Activated T-cell treated with anti-CD3 and anti-CD28 coated beads, Interleukin-2, amount 50 U/mL, for 48 hours (primary cell): ENCODE measurements around the gene HOXC5.
A peak's percentile ranks its signal among the peaks of the same experiment; 100 is the strongest.

Experiments used
- DNase-seq, 2 experiments: peaks; one replicate each; pipeline ENCODE4 v3.0.0-alpha.2; 2020

The HOXC5 gene

DNA sequence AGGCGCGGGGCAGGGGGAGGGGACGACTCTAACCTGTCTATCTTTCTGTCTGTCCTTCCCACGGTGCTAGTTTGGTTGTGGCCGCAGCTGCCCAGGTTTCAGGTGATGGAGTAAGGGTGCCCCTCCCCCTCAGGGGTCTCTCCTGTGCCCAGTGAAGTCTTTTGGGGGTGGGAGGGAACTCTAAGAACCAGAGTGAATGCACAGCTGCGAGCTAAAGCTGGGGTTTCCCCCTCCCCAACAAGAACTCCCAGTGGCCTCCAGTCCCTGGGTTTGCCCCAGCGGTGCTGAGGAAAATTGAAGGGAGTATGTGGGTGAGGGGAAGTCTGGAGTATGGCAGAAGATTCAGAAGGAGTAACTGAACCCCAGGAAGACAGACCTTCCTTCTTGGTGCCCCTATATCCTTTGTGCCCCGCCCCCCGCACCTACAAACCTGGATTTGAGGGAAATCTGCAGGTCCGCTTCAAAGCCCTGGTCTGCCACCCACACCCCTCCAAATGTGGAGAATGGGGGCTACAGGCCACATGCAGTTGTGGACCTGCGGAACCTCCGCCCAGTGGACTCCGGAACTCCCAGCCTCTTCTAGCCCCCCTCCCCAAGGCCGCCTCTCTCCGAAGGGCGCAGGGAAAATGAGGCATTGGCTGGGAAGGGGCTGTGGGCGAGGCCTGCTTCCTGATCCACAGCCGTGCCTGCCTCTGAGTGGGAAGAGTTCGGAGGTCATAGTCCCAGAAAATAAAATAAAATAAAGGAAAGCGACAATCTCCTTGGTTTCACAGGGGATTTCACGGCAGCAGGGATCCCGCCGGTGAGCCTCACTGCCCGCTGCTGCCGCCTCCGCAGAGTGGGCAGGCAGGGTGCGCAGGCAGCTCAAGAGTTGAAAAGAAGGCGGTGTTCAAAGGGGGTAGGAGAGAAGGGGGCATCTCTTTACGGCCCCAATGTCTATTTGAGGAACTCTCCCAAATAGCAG lies 36.3 kb upstream of the HOXC5 start:
- no peak for DNase-seq

DNA sequence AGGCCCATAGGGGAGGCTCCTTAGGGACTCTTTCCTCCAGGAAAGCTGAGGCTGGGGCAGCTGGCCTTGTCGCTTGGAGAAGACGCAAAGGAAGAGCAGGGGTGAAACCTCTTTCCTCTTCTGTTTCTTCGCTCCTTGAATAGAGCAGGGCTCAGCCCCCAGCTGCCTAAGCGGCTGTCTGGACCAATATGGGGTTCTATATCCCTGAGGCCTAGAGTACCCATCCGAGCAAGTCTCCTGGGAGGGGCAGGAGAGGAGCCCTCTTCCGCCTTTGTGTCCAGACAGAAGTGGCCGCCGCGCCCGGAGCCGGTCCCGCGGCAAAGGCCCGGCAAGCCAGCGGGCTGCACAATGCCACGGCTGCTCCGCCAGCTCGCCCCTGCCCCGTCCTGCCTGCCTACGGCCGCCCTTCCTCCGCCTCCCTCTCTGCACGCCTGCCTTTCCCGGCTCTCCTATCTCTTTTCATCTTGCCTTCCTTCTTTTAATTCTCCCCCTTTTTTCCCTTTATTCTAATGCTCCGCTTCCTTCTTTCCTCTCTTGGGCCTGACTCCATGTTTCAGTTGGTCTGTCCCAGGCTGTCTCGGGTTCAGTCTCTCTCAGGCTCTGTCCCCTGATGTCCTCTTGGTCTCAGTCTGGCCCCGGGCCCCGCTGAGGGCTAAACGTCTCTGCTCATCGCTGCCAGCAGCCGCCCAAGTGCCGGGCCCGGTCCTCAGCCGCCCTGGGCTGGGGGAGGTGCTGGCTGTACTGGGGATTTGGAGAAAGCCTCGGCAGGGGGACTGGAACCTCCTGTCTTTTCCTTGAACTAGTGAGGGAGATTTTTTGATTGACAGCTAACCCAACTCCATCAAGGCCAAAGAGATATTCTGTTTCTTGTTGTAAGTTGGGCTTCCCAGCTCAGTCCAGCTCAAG lies 35.4 kb upstream of the HOXC5 start:
- no peak for DNase-seq

DNA sequence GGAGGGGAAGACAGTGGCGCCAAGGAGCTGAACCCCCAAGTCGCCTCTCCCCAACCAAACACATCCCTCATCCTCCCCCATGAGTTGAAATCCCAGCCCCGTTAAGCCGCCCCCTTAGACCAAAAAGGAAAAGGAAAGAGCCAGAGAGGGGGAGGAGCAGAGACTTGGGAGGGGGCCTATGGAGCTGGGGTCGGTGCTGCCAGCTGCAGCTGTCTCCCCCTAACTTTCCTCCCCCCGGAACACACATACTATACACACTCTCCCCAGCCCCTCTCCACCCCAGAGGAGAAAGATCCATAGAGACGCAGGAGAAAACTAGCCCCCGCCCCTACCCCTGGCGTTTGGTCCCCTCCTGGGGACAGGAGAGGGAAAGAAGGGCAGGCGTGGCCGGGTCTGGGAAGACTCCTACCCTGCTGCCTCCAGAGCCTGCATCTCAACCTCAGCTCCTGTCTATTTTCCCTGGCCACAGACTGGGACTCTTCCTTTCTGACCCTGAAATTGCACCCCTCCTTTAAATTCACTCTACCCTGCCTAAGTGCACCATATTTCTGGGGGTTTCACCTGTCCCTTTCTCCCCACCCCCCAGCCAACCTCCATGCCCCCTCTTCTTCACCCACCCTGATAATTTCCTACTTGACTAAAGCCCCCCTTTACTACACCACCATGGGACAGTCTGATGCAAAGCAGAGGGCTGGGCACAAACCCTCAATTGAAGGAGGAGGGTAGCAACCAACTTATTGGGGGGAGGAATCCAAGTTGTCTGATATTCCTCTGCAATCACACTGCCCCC lies 34.5 kb upstream of the HOXC5 start:
- DNase-seq = no peak

DNA sequence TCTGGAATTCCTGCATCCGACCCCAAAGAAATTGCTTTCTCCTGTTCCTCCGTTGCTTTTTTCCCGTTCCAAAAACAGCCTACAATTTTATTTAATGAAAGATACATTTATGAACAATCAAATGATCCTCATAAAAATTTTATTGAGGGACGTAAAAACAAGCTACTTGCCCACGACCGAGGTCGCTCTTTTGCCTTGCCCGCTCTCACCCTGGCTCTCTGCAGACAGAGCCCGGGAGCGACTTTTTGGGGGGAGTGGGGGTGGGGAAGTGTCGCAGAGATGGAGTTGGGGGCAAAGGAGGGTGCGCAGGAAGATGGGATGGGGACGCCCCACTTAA lies 34.0 kb upstream of the HOXC5 start:
- no peak for DNase-seq

DNA sequence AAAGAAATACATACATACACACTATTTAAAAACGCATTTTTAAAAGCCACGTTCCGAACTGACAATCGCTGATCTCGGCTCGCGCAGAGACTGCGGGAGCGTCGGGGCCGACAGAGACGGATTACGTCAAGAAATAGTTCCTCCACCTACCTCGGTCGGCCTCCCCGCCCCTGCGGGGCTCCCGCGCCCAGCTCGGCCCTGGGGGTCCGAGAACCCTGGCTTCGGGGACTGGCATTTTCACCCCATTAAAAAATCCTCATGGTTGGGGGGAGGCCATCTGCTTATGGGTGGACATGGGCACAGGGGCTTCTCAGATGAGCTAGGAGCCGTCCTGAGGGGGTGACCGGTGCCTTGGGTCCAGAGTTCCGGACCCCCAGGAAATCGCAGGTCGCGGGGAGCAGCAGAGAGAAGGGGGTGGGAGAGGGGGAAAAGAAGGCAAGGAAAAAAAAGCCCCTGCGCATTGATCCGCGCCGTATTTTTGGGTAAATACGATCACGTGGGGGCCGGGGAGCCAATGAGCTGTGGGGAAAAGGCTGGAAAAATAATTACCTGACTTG lies 33.2 kb upstream of the HOXC5 start:
- no peak for DNase-seq

DNA sequence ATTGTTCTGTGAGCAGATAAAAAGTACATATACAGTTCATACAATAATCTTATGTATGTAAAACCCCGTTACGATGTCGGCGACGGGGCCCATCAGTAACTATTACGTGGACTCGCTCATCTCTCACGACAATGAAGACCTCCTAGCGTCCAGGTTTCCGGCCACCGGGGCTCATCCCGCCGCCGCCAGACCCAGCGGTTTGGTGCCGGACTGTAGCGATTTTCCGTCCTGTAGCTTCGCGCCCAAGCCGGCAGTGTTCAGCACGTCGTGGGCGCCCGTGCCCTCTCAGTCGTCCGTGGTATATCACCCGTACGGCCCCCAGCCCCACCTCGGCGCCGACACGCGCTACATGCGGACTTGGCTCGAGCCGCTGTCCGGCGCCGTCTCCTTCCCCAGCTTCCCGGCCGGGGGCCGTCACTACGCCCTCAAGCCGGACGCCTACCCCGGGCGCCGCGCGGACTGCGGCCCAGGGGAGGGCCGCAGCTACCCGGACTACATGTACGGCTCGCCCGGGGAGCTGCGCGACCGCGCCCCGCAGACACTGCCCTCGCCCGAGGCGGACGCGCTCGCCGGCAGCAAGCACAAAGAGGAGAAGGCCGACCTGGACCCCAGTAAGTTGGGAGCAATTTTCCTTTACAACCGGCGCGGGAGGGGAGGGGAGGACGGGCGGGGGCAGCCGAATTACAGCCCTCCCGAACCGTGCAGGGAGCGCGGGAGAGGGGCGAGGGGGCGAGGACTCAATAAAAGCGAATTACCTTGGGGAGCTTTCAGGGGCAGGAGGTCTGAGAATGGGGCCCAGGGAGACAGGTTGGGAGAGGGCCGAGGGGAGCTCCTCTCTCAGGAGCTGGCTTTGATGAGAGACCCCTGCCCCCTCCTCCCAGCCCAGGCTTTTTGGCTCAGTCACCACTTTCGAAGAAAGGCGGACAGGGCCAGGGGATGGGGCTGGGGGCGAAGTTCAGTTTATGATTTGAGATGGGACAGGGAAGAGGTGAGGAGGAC lies 32.4 kb upstream of the HOXC5 start, which contains the start of gene HOXC9:
Gene HOXC9 (plus strand): TSS at position 46 of the 999 bp plus-strand sequence. CDS start 28 bp downstream, at position 74.
- no peak for DNase-seq

DNA sequence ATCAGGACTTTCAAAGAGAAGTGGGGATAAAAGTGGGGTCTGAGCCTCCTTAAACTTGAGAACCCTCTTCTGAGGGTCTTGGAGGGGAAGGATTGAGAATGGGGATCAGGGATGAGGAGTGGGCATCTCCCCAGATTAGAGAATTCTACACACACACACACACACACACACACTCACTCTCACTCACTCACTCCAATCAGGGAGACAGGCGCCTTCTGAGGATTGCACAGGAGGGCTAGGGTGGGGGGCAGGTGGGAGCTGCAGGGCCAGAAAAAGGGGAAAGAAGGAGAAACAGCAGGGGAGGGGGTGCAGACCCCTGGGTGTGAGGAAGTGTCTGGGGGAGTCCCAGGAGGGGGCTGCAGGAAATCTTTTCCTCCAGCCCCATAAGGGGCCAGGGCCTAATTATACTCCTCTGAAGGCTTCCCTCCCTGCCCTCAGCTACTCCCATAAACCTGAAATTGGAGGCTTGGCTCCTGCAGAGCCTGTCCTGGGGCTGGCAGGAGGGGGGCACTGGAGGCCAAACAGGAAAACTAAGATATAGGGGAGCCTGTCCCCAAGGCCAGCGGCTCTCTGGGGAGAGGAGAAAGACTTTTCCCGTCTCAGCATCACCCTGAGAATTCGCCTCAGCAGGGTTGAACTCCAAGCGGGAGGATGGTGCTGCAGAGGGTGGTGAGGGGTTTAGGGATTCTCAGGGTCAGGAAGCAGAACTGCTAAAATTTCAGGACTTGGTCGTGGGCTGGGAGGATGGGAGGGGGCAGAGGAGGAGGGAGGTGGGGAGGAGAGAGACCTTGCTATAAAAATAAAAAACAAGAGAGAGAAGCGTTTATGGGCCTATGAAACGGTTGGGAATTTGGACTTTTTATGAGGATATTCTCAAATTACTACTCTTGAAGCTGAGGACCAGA lies 31.3 kb upstream of the HOXC5 start:
- DNase-seq = no peak

DNA sequence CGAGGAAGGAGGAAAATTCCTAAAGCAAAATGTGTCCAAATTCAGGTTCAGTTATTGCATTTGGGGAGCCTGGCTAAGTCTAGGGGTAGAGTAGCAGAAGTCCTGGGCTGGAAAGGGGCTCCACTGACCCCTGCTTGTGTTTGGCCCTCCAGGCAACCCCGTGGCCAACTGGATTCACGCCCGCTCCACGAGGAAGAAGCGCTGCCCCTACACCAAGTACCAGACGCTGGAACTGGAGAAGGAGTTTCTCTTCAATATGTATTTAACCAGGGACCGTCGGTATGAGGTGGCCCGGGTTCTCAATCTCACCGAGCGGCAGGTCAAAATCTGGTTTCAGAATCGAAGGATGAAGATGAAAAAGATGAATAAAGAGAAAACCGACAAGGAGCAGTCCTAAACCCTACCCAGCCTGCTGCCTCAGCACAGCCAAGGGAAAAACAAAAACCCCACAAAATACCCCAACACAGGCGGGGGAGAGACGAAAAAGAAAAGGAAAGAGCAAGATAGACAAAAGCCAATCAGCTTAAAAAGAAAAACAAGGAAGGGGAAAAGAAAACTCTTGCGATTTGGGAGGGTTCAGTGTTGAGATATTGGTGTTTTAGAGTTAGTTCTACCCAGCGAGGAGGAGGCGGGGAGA lies 30.5 kb upstream of the HOXC5 start:
- DNase-seq = no peak

DNA sequence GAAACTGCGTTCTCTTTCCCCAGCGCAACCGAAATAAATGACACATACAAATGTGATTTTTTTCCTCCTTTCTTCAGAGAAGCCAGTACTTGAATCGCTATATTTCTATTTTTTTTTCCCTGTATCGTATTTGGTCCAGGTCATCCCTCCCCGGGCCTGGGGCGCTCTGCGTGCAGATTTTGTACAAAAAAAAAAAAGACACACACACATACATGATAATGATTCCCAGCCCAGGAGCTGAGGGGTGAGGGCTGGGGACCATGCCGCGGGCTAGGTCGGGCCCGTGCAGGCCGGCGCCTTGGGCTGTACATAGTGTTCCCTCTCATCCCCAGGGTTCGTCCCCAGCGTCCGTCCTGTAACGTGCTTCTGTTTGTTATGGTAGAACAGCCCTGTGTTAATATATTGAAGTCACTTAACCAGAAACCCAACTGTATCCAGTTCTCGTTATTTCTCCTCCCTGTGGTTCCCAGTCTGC lies 29.9 kb upstream of the HOXC5 start:
- DNase-seq = no peak

DNA sequence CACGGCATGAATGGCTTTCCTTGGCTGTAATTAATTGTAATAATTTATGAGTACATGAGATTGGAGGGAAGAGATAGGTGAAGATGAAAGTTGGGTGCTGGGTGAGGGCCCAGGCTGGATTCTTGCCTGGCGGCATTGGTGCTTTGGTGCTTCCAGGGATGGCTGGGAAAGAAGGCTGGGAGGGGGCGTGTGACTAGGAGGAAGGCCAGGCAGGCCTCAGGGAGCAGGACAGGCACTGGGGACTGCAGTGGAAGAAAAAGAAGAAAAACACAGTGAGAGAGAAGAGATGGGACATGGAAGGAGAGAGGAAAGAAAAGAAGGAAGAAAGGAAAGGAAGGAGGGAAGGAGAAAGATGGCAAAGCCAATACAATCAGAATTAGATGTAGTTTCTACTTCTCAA lies 29.2 kb upstream of the HOXC5 start:
- no peak for DNase-seq

DNA sequence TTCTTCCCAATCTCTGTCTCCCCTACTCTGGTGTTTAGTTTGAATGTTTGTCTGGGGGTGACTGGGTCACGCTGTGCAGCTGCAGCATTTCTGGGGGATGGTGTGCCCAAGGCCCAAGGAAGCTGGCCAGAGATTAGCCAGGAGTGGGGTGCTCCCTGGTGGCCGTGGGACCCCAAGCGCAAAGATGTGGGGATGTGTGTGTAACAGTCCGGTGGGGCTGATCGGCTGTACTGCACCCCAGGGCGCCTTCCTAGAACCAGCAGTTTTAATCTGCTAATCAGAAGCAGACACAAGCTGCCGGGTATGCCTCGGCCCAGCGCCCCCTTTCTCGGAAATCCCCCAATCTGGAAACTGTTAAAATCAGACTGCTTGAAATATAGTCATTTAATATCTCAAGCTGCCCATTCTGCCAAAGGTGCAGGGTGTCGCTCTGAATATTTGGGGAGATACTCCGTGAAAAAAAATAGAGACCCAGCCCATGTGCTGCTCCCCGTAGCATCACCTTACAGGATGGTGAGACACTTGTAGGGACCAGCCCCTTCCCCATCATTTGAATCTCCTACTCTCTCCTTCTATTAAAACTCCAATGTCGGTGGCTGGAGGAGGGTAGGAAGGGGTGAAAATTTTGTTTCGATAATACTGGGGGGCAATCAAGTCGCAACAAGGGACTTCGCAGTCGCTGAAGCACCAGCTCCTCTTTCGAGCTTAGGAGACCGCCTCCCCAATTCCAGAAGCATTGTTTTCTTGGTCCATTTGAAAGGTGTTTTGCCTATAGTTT lies 28.6 kb upstream of the HOXC5 start:
- no peak for DNase-seq

DNA sequence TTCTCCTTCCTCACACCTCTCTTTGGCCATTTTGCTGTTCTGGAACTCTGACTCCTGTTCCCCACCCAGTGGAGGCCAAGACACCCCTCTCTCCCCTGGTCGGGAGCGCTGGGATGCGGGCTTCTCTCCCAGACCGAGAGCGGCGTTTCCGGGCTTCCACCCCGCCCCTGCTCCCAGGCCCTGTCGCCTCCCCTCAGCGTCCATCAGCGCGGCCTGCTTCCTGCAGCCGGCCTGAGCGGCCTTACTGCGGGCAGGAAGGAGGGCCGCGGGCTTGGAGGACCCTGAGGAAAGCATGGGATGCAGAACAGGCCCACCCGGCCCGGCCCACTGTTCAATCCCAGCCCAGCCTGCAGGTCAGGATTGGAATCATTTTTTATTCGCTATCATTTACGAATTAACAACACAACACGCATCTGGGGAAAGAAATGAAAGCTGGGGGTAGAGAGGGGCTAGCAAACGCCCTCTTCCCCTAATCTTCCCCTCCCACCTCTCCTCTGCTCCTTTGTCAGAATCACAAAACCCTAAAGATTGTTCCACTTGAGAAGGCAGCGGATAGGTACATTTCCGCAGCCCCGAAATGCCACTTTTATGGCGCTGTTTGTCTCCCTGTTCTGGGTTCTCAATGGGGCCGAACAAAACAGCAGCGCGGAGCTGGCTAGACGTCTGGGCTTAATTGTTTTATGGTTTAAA lies 27.9 kb upstream of the HOXC5 start:
- no peak for DNase-seq

DNA sequence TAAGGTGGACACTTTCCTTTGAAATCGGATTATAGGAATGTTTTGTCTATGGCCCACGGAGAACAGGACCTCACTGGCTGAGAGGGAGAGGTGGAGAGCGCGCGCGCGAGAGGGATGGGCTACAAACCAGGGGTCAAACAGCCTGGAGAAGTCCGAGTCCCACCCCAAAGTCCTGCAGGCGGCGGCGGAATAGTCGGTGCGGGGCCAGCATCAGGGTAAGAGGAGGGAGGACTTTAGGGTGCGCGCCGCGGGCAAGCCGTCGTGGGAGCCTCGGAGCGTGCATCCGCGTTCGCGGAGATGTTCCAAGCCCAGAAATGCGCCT lies 27.4 kb upstream of the HOXC5 start:
- DNase-seq = no peak

DNA sequence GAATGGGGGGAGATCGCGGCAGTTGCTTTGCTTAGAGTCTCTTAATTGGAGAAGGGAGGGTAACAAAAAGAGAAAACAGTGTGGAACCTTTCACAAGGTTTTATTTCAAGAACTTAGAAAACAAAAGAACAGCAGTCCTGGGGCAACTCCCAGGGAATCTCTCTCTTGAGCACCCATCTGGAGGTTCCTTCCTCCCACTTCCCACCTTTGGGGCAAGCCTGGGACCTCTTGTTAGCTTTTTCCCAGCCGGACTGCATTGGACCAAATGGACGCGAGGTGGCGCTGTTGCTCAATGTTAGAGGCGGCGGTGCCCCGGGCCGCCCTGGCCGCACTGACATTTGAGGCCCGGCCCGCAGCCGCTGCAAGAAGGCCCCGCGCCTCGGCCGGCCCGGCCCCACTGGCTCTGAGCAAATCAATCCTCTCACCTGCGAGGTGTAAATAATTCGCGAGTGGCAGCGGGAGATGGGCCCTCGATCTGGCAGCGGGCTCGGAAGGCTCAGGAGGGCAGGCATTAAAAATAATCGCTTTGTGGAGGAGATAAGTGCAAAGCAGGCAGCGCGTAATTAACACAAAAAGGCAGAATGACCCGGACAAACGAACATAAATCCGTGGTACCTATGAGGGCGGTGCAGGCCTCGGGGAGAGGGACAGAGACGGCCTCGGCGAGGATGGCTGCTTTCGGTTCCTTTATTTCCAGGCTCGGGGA lies 26.8 kb upstream of the HOXC5 start:
- DNase-seq = peak; percentile 91 to 92

DNA sequence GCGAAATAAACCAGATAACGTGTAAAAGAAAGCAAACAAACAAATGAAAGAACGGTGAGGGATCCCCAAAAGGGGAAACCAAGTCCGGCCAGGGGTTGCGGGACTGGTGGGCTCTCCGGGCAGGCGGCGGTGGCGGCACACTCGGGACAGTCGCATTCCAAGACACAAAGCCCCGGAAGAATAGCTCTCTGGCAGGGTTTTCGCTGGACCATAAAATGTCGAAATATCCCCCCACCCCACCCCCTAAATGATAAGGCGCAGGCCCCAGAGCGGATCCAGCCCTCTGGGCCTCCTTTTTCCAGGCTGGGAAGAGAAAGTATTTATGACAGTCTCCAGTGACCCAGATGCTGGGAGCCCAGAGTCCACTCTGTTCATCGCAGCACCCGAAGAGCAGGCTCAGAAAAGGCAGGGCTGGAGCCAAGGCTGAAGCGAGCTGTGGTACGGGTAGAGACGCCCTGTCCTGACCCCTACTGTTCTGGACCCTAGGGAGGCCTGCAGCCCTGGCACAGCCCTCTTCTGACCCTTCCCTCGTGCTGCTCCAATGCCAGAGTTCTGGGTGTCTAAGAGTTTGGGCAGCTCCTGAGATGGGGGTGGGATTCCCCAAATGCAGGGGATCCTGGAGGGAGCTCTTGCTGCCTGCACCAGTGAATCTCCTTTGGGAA lies 26.2 kb upstream of the HOXC5 start:
- no peak for DNase-seq

DNA sequence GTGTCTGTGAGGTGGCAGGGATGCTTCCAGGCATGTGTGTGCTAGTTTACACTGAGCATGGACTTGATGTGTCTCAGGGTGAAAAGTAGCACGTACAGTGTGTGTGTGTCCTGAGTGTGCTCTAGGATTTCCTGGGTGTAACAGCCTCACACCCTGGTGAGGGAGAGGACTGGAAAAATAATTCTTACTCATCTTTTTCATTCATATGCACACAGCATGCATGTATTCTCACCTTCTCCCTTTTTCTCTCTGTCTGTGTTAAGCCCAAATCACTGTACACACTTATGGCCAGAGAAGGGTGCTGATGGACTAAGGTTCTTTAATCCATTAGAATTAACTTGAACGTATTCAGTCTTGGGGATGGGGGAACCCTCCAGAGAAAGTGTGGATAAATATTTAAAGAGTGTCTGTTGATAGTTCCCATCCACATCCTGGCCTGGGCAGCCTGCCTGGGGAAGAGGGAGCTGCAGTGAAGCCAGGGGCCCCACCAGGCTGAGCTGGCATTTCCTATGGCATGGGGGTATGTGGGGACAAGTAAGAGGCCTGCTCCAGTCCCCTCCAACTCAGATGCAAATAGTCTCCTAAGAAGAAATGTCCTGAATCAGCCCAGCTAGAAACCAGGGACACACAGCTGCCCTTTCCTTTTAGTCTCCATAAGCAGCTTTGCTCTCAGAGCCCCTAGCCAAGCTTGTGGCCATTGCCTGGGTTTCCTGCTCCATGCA lies 25.2 kb upstream of the HOXC5 start:
- DNase-seq = no peak

DNA sequence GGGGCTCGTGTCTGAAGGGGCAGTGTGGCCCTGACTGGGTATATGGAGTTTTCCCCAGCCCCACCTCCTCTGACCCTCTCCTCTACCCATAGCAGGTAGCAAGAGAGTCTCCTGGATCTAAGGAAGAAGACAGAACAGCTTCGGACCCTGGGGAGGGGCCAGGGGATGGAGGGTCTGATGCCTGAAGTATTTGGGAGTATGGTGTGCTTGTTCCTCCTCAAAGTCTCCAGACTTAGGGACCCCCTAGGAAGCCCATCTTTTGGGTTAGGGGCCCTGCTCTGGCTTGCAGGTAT lies 24.6 kb upstream of the HOXC5 start:
- no peak for DNase-seq
